GM06990 (cell line): Measurements from ENCODE around the gene DTNA.

ENCODE experiments used
- DNase-seq: peaks from one replicate; pipeline ENCODE4 v3.0.0-alpha.2; 2011; ENCODE audit not compliant: insufficient read length; ENCODE audit errors: extremely low read depth
- H3K27me3 ChIP-seq: replicated peaks from 2 replicates; pipeline ENCODE4 v1.6.0; 2011; ENCODE audit warnings: low read length; ENCODE audit not compliant: control insufficient read depth, insufficient read depth
- H3K36me3 ChIP-seq: 2 replicates; pipeline ENCODE4 v1.5.1; 2011; ENCODE audit warnings: low read length; ENCODE audit not compliant: control insufficient read depth, insufficient read depth
- H3K4me3 ChIP-seq: replicated peaks from 2 replicates; pipeline ENCODE4 v1.5.1; 2011; ENCODE audit warnings: low read depth, mild to moderate bottlenecking, control low read depth, low read length
- TF ChIP-seq, protein P1 (sequence below): IDR thresholded peaks from 2 replicates; pipeline ENCODE4 v1.5.1; 2011; ENCODE audit warnings: low read length, control low read depth, mild to moderate bottlenecking, inconsistent platforms; ENCODE audit not compliant: insufficient read depth, poor library complexity, severe bottlenecking

Gene DTNA

DNA sequence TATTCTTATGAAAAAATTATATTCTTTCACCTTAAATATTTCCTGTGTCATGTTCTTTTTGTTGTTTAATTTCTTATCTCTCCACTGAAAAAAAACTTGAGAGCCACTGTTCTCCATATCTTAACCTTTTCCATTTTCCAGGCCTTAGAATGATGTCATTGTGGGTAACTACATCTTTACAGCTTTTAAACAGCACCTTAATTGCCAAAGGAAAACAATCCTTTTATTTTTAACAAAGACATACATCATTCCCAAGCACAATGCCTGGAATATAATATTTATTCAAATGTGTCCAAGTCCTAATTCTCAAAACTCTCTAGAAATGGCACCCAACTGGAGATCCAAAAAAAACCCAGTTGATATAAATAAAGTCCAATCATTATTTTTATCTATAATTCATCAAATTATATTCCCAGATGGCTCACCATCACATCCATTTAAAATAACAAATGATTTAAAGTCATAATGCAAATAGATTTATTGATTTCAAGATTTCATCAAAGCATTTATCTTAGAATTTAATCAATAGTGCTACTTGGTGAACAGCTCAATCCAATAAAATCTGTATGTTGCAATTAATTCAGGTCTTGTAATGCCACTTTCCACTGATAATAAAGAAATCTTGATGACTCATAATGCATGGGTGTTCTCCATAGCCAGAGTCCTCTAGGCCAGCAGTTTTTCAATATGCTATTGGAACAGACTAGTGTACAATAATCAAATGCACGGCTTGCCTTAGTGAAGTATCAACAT is 224.0 kb downstream of the DTNA start:
- no peaks in the 10 kb centered on the region for H3K27me3 ChIP-seq

DNA sequence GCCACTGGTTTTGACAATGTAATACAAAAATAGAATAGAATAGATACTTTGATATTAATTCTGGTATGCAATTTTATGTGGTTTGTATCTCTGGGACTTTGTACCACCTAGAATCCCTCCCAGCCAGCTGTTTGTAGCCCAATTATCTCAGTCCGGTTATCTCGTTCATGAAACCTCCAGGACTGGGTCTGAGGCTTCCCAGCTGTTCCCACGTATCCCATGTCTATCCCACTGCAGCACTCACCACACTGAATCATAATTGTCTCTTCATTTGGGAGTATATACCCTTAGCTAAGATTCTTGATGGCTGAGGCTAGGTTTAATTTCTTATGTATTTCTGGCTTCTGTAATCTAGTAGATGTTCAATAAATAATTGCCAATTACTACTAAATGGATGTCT is 226.7 kb downstream of the DTNA start:
- no peaks in the 10 kb centered on the region for H3K27me3 ChIP-seq
- TF ChIP-seq, protein P1, sequence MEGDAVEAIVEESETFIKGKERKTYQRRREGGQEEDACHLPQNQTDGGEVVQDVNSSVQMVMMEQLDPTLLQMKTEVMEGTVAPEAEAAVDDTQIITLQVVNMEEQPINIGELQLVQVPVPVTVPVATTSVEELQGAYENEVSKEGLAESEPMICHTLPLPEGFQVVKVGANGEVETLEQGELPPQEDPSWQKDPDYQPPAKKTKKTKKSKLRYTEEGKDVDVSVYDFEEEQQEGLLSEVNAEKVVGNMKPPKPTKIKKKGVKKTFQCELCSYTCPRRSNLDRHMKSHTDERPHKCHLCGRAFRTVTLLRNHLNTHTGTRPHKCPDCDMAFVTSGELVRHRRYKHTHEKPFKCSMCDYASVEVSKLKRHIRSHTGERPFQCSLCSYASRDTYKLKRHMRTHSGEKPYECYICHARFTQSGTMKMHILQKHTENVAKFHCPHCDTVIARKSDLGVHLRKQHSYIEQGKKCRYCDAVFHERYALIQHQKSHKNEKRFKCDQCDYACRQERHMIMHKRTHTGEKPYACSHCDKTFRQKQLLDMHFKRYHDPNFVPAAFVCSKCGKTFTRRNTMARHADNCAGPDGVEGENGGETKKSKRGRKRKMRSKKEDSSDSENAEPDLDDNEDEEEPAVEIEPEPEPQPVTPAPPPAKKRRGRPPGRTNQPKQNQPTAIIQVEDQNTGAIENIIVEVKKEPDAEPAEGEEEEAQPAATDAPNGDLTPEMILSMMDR, result no peak
- H3K36me3 ChIP-seq, result no peaks in the 10 kb centered on the region
- no peak overlapping the region for H3K4me3 ChIP-seq
- DNase-seq, result no peak

More for the DNA sequence above, 224.0 kb downstream of the DTNA start:
- DNase-seq, result no peak
- TF ChIP-seq, protein P1, result no peak
- no peaks in the 10 kb centered on the region for H3K36me3 ChIP-seq
- no peak overlapping the region for H3K4me3 ChIP-seq

DNA sequence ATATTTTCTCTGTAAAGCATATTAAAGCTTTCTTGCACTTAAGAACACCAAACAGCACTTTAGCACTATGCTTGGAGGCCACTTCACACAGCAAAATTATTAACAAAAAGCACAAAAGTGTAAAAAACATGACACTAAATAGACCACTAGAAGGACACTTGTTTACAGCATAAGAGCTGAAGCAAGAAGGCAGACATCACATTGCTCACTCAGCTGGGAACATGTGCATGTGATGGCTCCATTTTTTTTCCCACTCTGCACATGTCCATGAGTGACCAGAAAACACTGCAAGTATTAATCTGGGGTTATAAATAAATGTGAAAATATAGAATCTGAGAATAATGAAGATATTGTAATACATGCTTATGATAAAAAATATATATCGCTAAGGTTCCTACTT is 228.0 kb downstream of the DTNA start:
- TF ChIP-seq, protein P1, result no peak
- Histone ChIP-seq H3K27me3 (no peaks in the 10 kb centered on the region), H3K36me3 (no peaks in the 10 kb centered on the region), H3K4me3 (no peak overlapping the region)
- no peak for DNase-seq
